HG03571 (cell line): Measurements from ENCODE around the gene WWOX.
"Not testable (repeated sequence)": the region's sequence is repeated elsewhere in the genome, so short reads cannot be mapped to it uniquely, and the experiment has no call there.

Experiments used
- ATAC-seq: cut with Tn5 transposase; IDR thresholded peaks from one replicate; pipeline ENCODE4 v1.9.1; 2021; ENCODE audit not compliant: unreplicated experiment

Gene WWOX

DNA sequence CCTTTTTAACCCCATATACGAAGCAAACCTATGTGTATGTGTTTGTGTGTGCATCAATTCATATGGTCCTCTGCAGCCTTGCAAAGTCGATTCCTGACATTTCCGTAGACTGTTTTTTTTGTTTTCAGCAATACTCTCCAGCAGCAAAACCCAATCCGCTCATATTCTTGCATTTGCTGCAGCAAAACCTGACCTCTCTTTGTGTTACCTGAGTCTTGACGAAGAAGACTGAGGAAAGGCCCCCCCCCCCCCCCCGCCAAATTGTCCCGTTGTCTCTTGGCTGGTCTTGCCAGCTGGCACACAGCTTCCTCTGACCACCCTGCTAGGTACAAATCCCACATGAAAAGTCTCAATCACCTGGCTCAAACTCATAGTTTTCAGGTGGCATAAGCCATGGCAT is 494.7 kb downstream of the WWOX start:
- ATAC-seq: no peak

DNA sequence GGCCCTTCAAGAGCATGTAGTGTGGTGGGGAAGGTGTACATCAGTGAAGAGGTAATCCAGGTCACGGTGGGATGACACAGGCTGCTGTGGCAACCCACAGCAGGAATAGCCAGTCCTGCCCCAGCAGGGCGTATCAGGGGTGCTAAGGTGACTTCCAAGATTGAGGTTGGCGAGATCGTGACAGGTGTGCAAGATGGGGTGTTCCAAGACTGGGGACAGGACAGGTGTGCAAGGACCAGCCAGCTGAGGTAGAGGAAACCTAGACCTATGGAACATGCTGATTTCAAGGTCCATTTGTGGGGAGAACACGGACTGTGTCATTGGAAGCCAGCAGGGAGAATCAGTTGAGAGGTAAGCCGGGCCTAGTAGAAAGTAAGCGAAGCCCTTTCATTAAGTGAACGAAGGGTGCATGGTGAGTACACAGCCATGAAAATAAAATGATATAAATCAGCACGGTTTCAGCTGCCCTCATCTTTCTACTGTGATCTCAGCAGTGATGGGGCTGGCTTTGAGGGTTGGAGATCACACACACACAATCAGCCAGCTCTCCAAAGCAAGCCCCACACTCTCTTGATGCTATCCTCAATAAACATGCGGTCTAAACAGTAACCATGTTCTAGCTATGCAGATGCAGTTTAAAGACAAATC is 497.0 kb downstream of the WWOX start:
- ATAC-seq: no peak

DNA sequence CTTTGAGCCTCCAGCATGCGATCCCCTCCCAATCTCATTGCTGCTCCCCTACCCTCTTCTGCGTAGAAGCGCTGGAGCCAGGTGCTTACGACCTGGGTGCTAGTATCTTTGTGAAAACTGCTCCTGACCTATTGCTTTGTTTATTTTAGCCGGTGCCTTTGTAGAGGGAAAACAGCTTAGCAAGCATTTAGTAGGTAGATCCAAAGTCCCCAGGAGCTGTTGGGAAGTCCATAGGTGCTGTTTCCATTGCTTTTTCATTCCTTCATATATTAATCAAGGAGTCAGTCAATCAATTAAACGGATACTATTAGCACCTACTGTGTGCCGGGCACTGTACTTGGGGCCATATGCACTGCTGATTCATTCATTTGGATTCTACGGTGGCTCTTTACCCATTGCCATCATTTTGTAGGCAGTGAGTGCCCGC is 497.6 kb downstream of the WWOX start:
- no peak for ATAC-seq

DNA sequence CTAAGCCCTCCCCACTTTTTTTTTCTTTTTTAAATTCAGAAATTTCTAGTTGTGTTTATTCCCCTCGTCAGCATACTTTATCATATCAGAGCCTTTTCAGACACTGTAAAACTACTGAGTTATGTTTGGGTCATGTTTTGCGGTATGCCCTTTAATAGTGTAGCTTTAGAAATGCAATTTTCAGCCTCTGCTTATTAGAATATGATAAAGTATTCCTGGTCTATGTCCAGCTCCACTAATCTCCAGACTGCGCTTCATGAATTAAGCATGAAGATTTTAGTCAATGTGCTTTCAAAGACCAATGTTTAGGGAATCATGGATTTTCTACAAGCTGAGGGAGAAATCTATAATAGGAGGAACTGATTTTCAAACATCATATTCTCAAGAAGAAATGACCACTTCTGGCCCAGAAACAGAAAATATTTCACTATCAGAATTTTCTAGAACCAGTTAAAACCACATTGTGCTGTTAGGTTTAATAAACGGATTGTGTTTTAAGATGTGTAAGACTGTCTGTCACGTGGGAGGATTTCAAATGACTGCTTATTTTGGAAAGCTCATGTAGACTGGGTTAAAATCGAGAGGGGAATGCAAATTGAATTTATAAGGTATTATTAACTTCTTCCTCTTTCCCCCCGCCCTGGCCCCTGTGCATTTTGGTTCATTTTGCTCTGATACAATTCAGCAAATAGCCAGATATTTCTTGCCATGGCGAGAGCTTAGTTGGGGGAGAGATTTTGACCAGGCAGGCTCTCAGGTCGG is 498.5 kb downstream of the WWOX start:
- ATAC-seq: no peak

DNA sequence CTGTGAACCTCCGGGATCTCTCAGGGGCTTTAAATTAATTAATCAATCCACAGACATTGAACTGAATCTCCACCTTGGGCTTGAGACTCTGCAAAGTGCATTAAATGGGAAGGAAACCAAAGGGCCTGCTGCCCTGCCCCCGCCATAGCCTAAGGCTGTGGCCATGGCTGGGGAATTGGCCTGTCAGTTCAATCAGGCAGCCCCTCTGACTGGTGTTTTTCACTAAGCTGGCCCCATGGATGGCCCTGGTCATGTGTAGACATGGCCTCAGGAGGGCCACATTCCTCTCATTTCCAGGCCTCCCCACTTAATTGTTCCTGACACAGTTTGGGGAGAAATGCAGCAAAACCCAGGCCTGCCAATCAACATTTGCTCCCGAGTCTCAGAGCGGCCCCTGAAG is 499.8 kb downstream of the WWOX start:
- no peak for ATAC-seq

DNA sequence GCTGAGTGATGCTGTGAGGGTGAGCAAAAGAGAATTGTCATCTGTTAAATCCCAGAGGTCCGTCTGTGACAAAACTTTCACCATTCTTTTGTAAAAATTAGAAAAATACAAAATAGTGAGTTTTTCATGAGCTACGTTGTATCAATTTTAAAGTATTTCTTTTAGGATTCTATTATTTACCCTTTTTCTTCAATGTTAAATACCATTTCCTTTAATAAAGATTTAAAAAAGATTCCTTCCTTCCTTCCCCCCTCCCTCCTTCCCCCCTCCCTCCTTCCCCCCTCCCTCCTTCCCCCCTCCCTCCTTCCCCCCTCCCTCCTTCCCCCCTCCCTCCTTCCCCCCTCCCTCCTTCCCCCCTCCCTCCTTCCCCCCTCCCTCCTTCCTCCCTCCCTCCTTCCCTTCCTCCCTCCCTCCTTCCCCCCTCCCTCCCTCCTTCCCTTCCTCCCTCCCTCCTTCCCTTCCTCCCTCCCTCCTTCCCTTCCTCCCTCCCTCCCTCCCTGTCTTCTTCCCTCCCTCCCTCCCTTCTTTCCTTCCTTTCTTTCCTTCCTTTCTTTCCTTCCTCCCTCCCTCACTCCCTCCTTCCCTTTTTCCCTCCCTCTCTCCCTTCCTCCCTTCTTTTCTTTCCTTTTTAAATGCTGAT is 505.1 kb downstream of the WWOX start:
- not testable (repeated sequence) for ATAC-seq

DNA sequence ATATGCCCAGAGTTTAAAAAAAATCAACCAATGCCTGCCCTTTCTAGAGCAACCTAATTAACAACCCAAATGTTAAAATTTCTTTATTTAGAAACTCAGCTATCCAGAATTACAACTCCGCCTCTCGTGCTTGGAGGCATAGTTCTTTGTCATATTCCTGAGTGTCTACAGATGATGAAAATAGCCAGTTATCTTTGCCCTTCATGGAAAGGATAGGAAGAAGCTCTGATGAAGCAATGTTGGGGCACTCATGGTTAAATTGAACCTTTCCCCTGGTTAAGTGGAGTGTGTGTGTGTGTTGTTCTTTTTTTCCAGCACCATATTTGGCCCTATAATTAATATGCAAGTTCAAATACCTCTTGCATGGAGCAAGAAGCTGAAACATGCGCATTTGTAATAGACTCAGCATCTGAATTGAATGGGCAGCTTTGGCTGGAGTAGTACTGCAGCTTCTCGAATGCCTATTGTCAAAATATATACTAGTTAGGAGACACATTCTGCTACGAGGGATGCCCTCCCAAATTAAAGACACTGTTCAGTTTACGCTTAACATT is 506.2 kb downstream of the WWOX start:
- no peak for ATAC-seq

DNA sequence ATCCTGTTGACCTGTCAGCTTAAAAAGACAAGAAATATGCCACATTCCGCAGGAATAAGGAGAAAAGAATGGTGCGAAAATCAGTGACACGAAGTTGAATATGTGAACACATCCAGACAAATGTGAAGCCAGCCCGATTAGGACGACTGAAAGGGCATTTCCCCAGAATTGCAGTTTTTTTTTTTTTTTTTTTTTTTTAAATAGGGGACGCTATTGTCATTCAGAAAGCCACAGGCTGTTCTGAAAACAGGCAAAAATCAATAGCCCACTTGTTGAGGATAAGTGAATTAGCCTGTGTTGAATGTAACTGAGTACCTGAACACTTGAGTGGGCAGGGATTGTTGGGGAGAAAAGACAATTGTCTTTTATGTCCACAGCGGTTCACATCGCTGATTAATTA is 507.1 kb downstream of the WWOX start:
- ATAC-seq: no peak

DNA sequence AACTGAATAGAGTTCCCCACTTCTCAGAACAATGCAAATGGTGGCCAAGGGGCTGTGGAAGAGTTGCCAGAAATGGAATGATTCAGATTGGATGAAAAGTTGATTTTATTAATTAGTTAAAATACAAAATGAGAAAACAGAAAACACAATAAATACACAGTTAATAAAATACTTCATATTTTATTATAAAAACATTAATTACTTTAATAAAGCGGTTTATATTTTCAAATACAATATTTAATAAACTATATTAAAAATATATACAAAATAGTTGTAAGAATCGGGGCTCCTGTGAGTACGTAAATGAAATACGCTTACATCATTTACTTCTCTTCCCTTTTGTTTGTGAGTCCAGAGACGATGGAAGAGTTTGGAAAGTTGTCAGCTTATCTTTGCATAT is 507.6 kb downstream of the WWOX start:
- no peak for ATAC-seq

DNA sequence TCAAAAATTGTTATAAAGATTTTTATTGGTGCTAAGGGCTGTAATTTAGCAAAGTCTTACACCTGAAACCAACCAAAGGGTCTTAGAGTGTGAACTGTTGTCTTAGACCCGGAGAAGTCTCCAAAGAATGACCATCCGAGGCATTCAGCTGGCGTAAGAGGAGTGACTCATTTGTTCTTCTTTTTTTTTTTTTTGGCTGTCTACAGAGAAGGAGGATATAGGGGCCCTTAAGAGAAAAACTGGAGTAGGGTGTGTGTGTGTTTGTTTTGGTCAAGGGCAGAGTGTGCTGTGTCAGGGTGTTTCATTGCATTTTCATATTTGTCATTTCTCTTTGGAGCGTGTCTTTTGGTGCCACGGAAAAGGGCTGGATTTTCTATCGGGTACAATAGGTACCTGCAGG is 508.0 kb downstream of the WWOX start:
- ATAC-seq: no peak

DNA sequence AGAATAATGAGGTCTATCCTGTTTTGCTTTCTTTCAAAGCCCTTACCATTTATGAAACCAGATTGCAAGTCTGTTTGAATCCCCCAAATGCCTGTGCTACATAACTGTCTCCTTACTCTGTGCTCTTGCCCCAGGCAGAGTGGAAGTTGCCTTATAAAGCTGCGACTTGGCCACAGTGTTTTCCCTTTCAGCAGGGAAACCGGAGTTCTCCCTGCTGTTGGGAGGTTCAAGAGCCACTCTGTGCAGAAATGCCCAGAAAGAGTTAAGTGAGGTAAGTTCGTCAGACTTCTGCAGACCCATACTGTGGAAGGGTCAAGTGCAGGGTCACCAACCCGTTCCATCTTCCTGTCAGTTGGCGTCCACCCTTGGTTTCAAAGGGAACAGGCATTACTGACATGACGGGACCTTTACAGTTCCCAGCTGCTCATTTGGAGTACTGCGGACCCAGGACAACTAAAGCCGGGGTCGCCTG is 508.9 kb downstream of the WWOX start:
- no peak for ATAC-seq

DNA sequence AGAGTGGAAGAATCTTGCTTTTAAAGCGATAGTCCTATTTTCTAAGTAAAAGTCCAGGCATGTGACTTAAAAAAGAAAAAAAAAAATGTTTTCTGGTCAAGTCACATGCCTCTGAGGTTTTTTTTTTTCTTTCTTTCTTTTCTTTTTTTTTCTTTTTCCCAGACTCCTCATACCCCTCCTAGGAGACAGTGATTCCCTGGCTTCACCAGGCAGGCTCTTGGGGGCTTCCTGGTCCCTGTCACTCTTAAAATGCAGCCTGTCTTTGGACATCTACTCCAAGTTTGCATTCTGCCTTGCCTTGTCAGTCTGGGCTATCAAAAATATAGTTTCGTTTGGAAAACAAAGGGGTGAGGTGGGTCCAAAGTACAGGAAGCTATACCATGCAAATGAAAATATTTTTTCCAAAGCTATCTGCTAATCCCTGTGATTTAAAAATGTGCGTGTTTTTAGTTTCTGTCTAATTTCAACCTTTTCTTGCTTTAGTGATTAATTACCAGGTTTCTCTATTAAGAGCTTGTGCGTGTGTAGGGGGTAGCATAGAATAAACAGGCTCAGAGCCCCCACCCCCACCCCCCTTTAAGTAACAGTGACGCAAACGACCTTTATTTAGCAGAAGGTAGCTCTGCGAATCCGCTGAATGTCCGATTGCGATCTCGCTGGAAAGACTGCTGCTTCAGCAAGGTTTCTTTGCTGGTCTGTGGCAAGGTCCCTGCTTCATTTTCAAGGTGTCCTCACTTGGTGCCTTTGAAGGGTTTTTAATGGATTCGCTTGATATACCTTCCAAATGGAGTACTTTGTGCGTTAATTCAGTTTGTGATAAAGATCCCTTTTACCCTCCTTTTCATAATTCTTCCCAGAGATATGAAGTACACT is 510.2 kb downstream of the WWOX start:
- ATAC-seq: no peak

DNA sequence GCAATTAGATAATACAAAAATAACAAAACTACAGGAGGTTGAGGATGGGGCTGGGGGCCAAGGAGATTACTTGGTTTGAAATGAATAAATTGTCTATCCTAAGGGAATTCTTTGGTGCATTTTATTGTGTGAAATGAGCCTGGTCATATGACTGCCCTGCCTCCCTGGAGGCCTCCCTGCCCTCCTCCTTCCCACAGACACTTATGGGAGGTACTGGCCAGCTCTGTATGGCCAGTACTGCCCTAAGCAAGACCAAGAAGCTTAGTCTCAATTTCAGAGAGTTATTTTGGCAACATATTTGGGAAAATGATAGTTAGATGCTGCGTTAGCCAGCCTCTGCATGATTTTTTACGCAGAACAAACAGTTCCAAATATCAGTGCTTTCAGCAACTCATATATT is 511.9 kb downstream of the WWOX start:
- no peak for ATAC-seq

DNA sequence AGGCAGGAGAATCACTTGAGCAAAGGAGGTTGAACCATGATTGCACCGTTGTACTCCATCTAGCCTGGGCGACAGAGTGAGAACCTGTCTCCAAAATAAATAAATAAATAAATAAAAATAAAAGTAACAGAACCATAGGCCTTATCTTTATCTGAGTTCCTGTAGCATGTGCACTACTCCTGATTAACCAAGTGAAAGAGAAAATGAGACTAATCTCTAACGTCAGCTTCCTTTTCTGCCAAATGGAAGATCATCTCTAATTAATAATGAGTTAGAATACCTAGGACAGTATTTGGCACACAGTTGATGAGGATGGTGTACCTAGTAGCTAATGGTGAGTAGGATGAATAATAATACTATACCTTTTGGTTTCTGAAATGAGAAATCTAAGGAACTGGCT is 520.4 kb downstream of the WWOX start:
- no peak for ATAC-seq

DNA sequence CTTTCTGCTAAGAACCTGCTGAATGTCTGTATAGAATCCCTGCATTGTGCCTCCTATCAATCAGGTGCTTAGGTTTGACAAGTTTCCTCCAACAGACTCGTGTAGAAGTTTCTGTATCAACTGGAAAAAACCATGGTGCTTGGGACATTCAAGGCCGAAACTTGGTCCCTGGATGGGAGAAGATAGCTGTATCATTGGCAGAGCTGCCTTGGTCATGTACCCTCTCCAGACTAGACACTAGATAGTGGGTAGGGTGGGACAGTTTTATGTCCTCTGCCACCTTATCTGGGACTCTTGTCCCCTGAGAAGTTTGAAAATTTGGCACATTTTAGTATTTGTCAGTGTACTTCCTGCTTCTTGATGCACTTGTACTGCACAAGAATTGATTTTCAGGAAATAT is 520.8 kb downstream of the WWOX start:
- no peak for ATAC-seq

DNA sequence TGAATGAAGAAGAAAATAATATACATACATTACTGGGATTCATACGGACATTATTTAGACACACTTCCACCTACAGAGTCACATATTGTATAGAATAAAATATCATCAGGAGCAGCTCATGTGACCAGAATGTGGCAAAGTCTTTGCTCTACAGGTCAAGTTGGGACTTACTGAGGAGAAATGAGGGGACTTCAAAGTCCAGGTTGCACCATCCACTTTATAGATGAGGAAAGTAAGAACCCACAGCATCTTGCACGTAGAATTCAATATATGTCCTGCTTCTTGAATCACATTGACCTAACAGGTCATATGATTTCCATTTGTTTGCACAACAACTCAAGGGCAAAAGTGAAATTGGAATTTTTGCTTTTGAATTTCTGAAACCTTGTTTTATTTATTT is 524.3 kb downstream of the WWOX start:
- ATAC-seq: no peak

DNA sequence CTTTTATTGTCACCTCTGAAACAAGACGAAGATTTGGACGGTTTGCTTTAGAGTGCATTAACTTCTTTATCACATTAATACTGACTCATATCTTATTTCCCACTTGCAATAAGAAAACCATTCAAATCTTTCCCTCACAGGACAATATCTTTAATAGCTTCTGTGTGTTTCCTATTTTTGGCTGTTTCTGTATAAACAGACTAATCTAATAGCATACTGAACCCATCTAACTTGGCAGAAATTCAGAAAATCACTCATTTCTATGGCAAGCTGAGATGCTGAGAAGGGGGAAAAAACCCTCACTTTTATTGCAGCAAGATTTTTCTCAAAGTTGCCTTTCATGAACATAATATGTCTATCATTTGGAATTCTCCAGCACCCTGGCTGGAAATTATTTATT is 524.9 kb downstream of the WWOX start:
- no peak for ATAC-seq

DNA sequence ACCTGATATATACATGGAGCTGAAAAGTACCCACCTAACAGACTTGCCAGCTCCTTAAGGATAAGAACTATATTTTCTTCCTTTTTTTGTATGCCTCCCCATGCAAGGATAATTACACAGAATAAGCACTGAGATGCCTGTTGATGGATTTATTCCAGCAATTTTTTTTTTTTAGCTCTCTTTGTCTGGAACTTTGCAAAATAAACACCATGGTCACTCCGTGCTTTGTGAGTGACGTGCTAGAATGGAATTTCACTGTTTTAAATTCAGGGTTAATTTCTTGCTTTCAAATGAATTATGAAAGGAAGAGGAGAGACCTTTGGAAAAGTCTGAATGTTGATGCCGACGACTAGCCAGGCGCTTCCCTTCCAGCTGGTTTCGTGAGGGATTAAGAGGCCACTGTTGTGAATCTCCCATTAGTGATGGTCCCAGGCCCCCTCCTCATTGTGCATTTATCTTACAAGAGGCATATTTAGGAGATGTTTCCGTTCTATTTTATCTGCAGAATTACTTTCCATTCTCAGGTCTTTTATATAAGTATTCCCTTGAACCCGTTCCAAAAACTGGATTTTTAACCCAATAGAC is 529.1 kb downstream of the WWOX start:
- no peak for ATAC-seq

DNA sequence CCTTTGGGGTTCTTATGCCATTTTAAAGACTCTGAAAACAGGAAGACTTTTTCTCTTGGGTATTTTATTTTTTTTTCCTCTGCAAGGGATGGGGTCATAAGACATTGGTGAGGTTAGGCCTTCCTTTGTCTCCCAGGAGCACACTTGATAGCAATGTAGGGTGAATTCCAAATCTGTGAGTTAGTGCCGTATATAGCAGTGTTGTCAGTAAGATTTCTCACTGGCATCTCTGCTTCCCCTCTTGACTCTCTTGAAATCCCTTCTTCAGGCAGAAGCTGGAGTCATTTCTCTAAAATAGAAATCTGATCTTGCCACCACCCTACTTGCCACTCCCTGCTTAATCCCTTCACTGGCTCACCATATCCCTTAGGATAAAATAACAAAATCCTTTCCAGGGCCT is 529.7 kb downstream of the WWOX start:
- ATAC-seq: no peak

DNA sequence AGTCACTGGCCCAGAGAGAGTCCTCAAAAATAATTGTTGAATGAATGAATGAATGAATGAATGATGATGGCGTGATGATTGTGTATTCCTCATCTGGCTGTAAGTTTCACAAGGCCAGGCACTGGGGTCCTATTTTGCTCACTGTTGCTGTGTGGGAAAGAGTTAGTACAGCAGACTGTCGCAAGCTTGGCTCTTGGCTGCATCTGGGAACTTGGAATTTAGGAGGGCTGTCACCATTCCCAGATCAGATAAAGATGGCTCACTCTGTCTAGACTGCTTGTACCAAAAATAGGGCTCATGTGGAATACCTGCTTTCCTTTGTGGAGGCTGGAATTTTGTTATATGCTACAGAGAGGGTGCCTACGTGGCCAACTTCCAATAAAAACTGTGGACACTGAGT is 530.6 kb downstream of the WWOX start:
- no peak for ATAC-seq

DNA sequence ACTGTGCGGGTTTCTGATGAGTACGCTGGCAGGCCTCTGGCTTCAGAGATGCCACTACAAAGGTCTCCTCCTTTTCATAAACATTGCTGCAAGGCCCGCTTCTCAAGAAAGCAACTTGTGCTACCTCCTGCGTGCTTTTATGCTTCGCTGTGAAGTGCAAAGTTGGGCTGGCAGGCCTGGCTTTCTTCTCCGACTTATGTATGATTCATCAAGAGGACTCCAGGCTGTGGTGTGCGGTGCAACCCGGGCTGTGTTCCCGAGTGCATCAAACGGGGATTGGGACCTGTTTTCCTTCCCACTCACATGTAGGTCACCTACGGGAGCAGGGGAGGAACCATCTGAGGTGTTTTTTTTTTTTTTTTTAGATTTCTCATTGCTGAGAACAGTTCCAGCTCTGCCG is 534.1 kb downstream of the WWOX start:
- no peak for ATAC-seq
